ENCODE data around the gene SH2D4B.
A peak's percentile ranks its signal among the peaks of the same experiment; 100 is the strongest.

The SH2D4B gene

DNA sequence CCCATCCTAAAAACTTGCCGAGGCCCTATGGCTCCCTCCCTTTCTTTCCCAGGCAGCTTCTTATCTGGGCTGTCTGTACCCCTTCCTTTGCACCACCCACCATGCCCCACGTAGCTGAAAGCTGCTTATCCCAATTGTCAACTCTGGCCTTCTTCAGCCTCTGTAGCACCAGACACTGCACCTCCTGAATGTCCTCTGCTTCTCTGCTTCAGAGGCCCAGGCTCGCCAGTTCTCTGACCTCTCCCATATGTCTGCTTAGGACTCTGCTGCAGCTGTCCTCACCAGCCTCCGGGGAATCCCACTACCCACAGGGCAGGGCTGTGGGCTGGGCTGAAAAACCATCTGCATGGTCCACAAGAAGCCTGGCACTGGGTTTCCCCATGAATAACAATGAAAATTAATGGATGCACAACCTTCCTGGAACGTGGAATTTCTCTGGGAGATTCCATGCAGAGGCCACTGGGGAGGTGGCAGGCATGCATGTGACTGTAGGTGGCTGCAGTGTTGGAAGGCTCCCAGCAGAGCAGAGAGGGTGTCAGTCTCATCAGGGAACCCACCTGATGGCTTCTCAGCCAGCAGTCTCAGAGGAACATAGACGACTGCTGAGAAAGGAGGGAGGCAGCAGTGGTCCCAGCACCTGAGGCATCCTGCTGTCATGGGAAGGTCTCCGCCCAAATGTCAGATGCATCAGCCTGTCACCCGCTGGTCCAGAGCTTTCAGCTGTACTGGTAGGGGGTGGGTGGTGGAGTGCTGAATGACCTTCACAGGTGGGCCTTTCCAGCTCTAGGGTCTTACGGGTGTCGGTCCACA is 16.8 kb upstream of the SH2D4B start:
- ChIA-PET CTCF (interaction anchor here (0.6 to 1.7 kb wide), 4 partner anchors 76 to 557 kb away, joined by 3 to 7 read pairs (median 6); no protein-coding TSS in a partner anchor), POLR2A (ENCODE audit: low non-redundant PET) (no interaction called here)
- H3K27ac ChIP-seq: no peak overlapping the region
- DNase-seq (ENCODE audit: low spot score): no peak
- TF ChIP-seq, protein P1, sequence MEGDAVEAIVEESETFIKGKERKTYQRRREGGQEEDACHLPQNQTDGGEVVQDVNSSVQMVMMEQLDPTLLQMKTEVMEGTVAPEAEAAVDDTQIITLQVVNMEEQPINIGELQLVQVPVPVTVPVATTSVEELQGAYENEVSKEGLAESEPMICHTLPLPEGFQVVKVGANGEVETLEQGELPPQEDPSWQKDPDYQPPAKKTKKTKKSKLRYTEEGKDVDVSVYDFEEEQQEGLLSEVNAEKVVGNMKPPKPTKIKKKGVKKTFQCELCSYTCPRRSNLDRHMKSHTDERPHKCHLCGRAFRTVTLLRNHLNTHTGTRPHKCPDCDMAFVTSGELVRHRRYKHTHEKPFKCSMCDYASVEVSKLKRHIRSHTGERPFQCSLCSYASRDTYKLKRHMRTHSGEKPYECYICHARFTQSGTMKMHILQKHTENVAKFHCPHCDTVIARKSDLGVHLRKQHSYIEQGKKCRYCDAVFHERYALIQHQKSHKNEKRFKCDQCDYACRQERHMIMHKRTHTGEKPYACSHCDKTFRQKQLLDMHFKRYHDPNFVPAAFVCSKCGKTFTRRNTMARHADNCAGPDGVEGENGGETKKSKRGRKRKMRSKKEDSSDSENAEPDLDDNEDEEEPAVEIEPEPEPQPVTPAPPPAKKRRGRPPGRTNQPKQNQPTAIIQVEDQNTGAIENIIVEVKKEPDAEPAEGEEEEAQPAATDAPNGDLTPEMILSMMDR (conservative IDR thresholded peaks at IDR 0.05; ENCODE audit: low read depth): no peak

DNA sequence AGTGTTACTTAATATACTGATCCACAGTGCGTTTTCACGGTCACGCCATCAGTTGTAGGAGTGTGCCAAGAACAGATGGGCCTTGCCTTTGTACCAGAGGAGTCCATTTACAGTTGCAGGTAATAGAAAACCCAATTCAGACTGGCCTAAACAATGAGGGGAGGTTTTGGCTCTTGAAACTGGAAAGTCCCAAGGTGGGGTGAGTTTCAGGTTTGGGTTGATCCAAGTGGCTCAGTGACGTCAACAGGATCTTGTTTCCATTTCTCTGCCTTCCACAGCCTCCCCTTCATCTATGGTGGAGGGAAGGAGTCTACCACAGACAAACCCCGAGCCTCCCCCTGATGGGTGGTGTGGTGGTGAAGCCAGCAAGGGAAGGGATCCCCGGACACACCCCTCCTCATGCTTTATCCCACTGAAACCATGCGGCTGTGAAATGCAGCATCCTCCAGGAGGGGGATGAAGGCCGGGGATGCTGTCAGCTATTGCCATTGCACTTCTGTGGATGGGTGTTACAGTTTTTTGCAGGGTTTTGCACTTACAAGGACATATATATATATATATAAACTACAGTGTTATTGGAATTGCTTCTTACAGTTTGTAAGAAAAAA is 14.8 kb upstream of the SH2D4B start:
- ChIA-PET POLR2A (ENCODE audit: low non-redundant PET) (no interaction called here), CTCF (interaction anchor here (0.7 kb wide), 1 partner anchor 18 kb away, joined by 3 read pairs; no protein-coding TSS in a partner anchor)

DNA sequence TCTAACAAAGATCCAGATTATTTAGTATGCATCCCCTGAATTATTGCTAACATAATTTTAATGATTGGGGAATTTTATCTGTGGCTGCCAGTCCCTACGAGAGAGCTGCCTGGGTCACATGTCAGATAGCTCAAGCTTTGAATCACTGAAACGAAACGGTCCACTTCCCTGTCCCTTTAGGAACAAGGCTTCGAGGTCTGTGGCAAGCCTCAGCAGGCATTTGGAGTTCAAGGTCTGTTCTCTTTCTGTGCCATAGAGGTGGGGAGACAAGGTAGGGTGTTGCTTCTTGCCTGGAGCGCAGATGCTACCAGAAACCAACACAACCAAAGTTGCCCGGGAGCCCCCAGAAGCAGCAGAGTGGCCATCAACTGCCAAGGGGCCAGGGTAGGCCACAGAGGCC is 13.9 kb upstream of the SH2D4B start:
- CTCF ChIA-PET: interaction anchor here (1.4 kb wide), 1 partner anchor 18 kb away, joined by 5 read pairs; no protein-coding TSS in a partner anchor
- H3K27ac ChIP-seq: peak overlapping the region; percentile 33
- DNase-seq (ENCODE audit: low spot score): no peak
- POLR2A ChIA-PET (ENCODE audit: low non-redundant PET): no interaction called here
- TF ChIP-seq, protein P1 (conservative IDR thresholded peaks at IDR 0.05; ENCODE audit: low read depth): no peak

More for the DNA sequence above, 14.8 kb upstream of the SH2D4B start:
- no peak overlapping the region for H3K27ac ChIP-seq
- no peak for DNase-seq (ENCODE audit: low spot score)
- TF ChIP-seq, protein P1 (conservative IDR thresholded peaks at IDR 0.05; ENCODE audit: low read depth): no peak

DNA sequence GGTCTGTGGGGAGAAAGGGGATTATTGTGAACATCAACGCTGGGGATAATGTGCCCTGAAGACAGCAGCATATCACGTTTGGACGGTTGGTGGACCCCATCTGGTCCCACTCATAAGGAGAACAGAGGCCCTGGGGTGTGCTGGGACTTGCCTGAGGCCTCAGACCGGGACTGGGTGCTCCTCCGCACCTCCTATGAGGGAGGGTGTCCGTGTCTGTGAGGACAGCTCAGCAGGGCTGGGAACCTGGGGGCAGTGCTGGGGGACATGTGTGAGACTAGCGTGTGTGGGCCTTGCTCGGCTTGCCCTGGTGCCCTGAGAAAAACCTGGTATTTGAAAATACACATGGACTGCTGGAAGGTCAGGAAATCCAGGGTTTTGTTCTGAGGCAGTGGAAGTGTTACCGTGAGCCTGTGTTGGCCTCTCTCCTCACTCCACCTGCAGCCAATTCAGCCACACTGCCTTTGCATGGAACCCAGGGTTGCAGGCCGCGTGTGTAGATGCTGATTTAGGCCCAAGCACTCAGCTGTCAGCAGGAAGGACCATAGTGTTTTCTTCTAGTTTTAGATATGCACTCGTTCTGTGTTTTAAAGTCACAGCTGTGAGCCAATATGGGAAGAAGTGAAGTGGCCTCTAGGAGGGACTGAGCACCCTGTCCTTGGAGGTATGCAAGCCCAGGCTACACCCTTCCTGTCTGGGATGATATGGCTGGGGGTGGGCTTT is 13.4 kb upstream of the SH2D4B start:
- ChIA-PET POLR2A (ENCODE audit: low non-redundant PET) (no interaction called here), CTCF (interaction anchor here (1.0 to 1.4 kb wide), 2 partner anchors 19 to 81 kb away, joined by 3 to 5 read pairs; no protein-coding TSS in a partner anchor)
- peak overlapping the region; percentile 33 for H3K27ac ChIP-seq
- TF ChIP-seq, protein P1 (conservative IDR thresholded peaks at IDR 0.05; ENCODE audit: low read depth): no peak
- DNase-seq (ENCODE audit: low spot score): no peak

DNA sequence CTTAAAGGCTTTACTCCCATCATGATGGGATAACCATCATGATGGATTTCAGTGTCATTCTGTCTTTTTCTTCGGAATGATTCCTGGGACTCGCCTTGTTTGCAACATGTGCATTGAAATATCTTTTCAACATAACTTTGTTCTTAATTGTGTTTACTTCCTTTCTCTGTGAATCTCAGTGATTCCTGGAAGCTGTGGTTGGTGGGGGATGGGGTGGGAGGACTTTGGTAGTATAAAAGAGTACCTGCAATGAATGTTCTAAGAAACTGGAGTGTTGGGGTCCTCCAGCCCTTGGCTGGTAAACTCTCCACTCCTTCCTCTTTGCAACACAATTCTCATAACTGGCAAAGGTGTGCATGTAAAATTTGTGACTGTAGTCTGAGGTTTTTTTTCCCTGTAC is 11.5 kb upstream of the SH2D4B start:
- ChIA-PET POLR2A (ENCODE audit: low non-redundant PET) (no interaction called here), CTCF (interaction anchor here (1.6 kb wide), 1 partner anchor 81 kb away, joined by 5 read pairs; no protein-coding TSS in a partner anchor)
- TF ChIP-seq, protein P1 (conservative IDR thresholded peaks at IDR 0.05; ENCODE audit: low read depth): no peak
- no peak for DNase-seq (ENCODE audit: low spot score)
- H3K27ac ChIP-seq: no peak overlapping the region

DNA sequence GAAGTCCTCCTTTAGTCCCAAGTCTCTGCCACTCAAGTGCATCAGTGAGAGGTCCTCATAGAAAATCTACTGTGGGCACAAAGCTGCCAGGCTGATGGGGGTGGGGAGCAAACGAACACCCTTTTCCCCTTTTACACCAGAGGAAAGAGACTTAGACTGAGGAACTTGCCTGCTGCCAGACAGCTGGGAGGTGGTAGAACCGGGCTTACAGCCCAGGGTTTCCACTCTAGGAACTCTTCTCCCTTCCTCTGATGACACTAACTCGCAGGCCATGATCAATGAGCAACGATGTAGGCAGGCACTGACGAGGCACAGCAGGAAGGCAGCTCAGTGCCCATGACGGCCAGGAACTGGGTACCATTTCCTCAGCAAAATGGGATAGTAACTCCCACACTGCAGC is 11.0 kb upstream of the SH2D4B start:
- DNase-seq (ENCODE audit: low spot score): no peak
- POLR2A ChIA-PET (ENCODE audit: low non-redundant PET): no interaction called here
- CTCF ChIA-PET: interaction anchor here (1.6 kb wide), 1 partner anchor 82 kb away, joined by 5 read pairs; no protein-coding TSS in a partner anchor
- TF ChIP-seq, protein P1 (conservative IDR thresholded peaks at IDR 0.05; ENCODE audit: low read depth): no peak
- H3K27ac ChIP-seq: no peak overlapping the region
